GM19452 (cell line): ENCODE measurements around the gene PPFIA1.
A peak's percentile ranks its signal among the peaks of the same experiment; 100 is the strongest.

Source experiments
- ATAC-seq: cut with Tn5 transposase; IDR thresholded peaks from one replicate; pipeline ENCODE4 v1.9.1; 2021; ENCODE audit not compliant: unreplicated experiment

PPFIA1 gene

DNA sequence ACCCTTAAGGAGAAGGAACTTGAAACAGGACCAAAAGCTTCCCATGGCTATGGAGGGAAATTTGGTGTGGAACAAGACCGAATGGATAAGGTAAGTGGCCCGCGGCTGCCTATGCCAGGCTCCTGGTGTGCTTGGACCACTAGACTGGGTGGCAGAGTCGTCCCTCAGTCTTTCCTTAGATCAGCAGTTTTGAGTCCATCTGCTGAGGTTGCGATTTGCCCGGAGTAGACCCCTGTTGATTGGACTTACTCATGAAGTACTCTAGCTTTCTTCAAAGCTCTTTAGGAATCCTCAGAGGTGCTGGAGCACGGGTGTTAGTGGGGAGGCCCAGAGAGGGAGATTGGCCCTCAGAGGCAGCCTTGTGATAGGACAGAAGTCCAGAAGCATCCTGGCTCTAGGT lies 139.4 kb downstream of the PPFIA1 start:
- ATAC-seq = no peak

DNA sequence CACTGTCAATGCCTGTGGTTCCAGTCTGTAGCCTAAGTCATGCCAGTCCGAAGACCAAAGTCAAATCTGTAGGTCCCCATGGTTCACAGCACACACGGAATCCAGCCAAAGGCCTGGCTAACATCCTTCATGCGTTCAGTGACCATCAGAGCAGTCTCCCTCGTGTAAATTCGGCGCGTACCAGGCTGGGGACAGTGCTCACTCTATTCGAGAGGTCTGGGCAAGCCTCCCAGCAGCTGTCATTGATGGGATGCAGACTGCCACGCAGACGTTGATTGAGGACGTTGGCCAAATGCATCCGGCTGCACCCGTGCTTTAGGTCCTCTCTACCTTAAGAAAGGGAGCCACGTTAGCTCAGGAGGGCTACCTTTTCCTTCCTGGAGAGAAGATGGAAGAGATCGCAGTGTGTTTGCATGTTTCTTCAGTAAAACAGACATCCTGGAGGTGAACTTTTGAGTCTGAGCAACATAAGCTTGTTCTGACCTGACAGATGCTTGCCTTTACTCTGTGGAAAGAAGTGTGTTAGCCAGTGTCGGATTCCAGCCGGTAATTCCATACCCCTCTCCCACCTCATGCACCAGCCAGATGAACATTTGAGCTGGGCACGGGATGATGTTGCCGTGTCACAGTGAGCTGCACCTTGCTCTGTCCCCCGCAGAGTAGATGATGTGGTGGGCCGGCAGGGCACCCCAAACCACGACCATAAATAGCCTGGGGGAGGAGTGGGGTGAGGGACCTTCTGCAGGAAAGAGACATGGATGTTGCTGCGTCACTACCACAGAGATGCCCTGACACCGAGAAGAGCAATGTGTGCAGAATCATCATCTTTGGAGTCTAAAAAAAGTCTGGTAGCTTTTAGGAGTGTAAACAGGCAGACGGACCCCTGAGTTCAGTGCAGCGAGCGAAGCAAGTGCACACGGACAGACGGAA lies 140.1 kb downstream of the PPFIA1 start:
- ATAC-seq = no peak

DNA sequence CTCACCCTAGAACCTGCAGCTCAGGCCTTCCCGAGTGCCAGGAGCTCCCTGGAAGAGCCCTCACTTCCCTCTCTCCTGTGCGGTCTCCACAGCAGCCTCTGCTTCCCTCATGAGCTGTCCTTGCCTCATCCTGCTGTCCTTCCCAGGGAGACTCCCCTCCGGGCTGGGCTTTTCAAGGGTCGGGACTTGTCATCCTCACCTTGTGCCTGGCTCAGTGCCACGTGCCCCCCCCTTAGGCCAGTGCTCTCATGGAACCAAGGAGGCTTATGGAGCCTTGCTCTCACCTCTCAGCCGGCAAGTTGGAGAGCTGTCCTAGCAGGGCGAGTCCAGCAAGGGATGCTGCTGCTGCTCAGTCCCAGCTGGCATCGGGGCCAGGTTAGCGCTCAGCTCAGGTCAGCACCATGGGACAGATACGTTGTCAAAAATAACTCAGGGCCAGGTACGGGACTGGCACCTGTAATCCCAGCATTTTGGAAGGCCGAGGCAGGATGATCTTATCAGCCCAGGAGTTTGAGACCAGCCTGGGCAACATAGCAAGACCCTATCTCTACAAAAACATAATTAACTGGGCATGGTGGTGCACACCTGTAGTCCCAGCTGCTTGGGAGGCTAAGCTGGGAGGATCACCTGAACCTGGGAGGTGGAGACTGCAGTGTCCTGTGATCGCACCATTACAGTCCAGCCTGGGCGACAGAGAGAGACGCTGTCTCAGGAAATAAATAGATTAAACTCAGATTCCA lies 141.4 kb downstream of the PPFIA1 start:
- ATAC-seq = no peak

DNA sequence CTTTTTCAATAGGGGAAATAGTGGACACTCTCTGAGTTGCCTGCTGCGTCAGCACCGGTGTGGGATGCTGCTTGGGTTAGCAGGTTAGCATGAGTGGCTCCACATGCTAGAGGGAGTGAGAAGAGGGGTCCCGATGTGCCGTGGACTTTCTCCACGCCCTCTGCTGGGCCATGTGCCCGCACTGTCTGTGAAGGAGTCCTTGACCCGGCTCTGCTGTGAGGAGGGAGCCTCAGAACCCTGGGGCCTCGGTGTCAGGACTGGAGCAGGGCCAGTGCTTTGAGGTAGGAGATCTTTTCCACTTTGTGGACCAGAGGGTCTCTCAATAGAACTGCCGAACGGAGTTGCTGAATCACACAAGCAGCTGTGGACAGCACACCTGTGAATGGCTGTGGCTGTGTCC lies 142.7 kb downstream of the PPFIA1 start:
- no peak for ATAC-seq

DNA sequence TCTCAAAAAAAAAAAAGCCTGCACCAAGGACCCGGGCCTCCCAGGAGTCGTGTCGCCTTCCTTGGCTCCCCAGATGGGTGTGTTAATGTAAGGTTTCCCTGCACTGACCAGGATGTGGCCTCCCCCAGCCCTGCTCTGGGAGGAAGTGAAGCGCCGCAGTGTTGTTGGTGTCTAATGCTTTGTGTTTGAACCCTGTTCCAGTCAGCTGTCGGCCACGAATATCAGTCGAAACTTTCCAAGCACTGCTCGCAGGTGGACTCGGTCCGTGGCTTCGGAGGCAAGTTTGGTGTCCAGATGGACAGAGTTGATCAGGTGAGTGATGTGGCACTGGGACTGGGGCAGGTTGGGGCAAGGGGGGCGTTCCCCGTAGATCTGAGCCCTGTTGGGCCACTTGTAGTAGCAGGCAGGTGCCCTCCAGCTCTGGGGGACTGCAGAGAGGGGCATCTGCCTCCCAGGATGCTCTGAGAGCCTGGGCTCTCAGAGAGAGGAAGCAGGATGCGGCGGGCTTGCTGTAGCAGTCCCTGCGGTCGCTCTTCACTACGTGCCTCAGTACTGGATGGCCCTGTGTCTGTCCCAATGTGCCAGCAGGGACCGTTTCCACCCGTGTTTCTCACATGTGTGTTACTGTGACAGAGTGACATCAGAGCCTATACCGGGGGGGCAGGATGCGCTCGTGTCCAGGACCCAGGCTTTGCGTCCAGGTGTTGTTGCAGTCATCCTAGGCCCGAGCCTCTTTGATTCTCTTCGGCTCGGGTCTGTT lies 144.0 kb downstream of the PPFIA1 start:
- no peak for ATAC-seq

DNA sequence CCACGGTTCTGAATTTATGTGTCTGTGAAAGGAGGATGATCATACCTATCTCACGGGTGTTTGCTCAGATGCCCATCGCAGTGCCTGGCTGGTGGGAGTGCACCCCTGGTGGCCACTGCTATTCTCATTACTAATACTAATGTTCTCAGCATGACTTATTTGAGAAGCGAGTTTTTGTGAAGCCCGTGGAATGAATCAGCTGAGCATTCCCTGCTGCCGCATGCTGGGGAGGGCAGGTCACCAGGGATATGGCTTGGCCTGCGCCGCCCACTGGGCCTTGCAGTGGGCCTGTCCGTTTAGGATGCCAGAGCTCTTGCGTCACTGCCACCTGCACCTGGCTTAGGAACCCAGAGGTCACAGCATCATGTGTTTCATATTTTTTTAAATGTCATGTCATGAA lies 144.7 kb downstream of the PPFIA1 start:
- no peak for ATAC-seq

DNA sequence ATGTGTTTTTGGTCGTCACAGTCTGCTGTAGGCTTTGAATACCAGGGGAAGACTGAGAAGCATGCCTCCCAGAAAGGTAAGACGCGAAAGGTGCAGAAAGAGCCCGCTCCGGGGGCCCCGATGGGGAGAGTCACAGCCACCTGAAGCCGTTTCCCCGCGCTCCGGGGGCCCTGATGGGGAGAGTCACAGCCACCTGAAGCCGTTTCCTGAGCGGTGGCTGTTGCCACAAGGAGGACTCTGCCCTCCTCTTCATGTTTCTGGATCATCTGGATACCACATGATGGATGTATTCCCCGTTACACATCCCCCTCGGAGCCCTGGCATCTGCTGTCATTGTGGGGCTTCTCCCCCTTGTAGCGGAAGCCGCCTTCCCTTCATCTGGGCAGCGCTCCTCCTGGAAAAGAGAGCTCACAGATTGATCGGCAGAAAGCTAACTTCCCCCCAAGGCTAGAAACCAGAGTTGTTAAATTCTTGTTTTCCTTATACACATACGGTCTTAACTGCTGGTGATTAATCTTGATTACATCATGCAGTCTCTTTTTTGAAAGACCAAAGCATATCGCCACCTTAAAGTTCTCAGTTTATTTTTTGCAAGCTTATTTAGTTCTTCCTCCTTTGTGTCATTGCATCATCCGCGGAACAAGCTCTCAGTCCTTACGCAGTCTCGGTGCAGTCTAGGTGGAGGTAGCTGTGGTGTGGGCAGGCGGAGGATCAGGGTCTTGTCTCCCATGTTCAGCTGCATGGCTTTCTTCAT lies 145.3 kb downstream of the PPFIA1 start:
- ATAC-seq = no peak

DNA sequence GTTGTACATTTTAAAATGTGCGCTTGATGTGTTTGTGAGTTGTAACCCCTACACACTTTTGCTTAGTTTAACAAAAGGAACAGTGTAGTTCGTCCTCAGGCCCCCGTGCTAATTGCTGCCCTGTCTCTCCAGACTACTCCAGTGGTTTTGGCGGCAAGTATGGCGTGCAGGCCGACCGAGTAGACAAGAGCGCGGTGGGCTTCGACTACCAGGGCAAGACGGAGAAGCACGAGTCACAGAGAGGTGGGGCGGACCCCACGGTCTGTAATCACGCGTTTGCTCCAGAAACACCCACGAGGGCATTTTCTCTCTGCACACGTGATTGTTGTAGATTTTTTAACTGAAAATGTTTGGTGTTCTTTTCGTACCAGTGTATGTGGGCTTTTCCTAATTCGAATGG lies 146.4 kb downstream of the PPFIA1 start:
- no peak for ATAC-seq

DNA sequence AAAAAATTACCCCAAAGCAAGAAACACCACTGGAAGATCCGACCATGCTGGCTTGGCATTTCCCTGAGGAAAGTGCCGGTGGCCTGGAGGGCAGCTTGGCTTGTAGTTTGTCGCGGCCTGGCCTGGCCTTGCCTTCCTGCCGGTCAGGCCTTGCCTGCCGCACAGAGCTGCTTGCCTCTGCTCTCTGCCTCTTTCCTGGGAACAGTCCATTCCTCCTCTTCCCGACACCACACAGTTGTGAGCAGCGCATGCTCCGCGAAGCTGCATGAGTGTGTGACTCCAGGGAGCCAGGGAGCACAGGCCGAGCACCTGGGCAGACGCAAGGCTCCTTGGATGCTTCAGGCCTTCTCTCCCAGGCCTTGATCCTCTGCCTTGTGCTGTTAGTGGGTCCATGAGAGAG lies 147.6 kb downstream of the PPFIA1 start:
- no peak for ATAC-seq

DNA sequence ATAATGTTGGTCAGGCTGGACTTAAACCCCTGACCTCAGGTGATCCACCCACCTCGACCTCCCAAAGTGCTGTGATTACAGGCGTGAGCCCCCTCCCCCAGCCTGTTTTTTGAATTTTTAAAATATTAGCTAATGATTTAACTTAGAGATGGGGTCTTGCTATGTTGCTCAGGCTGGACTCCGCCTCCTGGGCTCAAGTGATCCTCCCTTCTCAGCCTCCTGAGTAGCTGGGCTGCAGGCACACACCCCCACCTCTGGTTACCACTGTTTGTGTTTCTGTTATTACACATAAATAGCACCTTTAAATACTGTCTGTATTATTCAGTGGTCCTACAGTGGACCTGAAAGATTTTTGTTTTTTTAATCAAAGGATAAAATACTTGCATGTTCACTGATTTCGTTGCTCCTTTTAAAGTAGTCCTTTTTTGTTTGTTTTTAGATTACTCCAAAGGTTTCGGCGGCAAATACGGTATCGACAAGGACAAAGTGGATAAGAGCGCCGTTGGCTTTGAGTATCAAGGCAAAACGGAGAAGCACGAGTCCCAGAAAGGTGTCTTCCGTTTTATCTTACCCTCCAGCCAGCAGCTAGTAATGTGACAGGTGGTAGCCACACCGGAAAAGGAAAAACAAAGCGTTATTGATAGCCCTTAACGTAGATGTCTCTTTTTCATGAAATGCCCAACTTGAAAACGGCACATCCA lies 149.0 kb downstream of the PPFIA1 start:
- no peak for ATAC-seq

DNA sequence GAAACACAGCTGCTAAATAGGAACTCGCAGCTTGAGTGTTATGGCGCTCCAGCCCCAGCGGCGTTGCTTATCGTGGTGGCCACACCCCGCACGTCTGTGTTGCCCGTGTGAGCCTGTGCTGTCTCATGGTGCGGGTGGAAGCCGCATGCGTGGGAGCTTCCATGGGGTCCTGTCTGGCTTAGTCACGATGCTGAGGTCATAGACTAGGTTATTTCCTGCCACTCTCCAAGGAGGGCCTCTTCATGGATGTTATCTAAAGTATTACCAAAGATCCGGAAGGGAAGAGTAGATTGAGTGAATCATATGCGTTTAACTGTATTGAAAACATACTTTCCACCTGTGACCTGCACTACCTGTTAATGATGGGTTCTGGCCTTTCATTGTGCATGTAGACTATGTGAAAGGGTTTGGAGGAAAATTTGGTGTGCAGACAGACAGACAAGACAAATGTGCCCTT lies 149.5 kb downstream of the PPFIA1 start:
- ATAC-seq = no peak

DNA sequence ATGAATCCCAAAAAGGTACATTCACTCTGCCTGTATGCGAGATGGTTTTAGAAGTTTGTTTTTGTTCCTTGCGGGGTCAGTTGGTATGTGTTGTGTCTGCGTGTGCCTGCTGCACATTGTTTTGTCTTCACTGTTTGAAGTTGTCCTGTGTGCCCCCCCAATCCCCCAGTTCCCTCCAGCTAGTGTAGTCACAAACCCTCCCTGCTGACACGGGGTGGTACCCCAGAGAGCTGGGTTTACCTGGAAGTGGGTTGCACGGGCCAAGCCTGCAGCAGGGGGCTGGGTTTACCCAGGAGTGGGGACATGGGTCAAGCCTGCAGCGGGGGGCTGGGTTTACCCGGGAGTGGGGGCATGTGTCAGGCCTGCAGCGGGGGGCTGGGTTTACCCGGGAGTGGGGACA lies 150.0 kb downstream of the PPFIA1 start:
- no peak for ATAC-seq

DNA sequence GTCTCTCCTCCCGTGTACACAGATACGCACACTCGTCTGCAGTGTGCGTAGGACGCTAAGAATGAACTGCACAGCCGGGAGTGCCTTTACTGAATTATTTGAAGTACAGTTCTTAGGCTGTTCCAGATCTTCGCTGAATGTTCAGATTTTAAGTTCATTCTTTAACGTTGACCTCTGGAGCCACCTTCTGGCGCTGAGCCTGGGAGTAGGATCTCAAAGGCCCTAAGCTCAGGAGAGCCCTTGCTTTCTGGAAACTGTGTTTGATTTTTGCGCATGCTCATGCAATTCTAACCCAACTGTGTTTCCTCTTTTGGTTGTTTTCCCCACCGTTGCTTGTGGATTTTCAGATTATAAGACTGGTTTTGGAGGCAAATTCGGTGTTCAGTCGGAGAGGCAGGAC lies 150.6 kb downstream of the PPFIA1 start:
- ATAC-seq = no peak

DNA sequence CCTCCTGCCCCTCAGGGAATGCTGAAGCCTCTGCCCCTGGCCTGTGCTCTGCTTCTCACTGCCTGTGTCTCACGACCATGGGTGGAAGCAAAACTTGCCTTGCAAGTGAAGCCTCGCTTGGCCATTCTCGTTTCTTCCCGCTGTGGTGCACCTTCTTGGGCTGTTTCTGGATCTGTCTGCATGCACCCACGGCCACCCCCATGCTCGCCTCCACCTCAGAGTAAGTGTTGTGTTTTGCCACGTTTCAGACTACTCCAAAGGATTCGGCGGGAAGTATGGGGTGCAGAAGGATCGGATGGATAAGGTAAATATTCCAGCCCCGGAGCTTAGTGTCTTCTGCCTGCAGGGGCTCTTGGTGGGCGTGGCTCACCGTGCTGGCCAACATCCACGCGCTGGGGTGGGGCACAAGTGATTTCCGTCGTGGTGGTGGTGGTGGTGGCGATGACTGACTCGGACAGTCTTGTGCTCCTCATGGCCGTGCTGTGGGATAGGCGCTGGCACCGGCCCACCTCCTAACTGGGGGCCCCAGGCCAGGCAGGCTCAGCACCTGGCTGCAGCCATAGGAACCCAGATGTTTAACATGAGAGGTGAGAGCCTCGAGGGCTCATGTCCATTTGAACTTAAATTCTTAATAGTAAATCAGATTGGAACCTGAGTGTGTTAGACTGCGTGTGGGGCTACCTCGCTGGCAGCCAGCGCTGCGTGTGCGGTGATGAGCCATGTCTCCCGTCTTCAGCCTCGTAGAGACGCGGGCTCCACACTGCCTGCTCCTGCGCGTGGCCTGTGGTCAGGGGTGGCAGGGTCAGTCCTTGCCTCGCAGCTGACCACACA lies 152.4 kb downstream of the PPFIA1 start:
- no peak for ATAC-seq

DNA sequence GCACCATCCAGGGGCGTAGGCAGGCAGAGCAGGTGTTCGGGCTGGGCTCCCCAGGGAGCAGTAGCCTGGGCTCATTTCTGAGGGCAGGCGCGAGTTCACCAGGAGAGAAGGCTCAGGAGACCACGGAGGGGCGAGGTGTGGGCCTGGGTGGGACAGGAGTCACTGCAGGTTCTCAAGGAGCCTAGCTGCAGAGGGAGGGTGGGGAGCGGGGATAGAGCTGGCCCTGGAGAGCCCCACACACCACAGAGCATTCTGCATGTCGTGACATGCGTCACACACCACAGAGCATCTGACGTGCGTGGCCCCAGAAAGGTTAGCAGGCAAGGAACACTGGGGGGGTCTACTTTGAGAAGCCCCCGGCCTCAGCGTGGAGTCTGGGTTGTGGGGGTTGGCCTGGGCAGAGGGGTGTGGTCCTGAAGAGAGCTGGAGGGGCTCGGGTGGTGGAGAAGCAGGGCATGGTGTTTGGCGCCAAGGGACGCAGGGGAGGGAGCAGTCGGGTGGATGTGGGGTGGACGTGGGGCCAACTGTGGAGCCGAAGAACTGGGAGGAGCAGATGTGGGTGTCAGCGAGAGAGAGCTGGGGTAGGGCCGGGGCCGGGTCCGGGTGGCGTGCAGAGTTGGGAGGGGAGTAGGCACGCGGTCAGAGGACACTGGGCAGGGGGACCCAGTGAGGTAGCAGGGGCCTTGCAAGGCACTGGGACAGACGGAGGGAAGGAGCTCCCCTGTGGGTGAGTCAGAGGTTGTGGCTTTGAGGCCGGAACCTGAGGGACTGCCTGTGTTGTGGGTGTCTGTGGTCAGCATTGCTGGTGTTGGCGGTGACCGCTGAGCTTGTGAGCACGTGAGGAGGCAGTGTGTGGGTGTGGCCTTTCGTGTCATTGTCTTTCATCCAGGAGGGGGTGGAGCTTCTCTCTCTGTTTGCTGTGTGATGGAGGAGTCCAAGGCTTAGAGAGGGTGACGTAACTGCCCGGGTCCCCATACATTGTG lies 153.3 kb downstream of the PPFIA1 start:
- ATAC-seq = peak; percentile 66

DNA sequence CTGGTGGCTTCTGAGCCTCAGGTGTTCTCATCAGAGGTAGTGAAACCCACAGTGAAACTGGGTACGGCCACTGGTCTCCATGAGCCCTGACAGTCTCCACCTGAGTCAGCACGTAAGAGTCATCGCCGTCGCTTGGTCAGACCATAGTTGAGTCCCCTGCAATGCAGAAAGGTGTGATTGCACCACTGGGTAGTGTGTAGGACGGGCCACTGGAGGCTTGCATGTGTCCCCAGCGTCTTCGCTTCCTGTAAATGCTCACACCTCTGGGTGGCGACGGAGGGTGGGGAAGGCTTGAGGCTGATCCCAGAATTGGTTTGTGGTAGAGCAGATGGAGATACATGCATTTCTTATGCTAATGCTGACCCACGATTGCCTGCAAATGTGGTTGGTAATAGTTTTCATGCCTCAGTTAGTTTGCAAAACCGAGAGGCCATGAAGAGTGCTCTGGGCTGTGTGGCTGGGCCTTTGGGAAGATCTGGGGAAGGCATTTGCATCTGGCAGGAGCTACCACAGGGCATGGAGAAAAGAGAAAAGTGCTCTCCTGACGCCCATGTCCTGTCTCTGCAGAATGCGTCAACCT lies 154.4 kb downstream of the PPFIA1 start:
- peak; percentile 57 for ATAC-seq

DNA sequence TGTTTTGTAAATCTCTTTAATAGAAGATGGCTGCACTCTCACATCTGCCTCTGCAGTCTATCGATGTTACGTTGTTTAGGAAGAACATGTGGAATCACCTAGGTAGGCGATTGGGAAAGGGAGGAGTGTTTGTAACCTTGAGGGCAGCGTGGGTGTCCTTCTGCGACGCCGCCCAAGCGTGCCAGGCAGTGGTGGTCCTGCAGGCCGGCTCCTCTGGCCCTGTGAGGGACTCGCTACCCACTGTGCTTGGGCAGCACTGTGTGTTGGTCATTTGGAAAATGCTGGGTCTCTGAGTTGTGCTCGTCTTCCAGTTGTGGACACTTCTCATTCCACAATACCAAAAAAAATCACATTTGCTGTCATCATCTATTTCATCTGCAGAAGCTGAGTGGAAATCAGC lies 156.9 kb downstream of the PPFIA1 start:
- ATAC-seq = no peak
